HG02981 (cell line): ENCODE results near the gene DAW1.

Source experiments
- ATAC-seq: cut with Tn5 transposase; IDR thresholded peaks from one replicate; pipeline ENCODE4 v1.9.1; 2021; ENCODE audit warnings: mild to moderate bottlenecking, moderate library complexity; ENCODE audit not compliant: unreplicated experiment

Gene DAW1

DNA sequence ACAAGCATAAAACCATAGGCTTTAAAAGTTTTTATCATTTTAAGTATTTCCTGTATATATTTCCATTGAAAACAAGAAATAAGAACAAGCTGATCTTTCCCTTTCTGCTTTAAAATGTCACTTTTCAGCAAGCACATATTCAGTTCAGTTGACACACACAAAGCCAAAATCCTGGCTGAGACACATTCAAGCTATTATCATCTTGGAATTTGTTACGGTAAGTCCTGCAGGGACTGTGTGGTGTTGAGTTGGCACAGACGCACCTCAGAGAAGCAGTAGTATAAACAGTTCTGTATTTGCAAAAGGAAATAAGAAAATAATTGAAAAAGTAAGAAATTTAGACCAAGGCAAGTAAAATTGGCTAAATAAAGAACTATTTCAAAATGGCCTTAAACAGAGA, 10.4 kb upstream of the DAW1 start:
- no peak for ATAC-seq

DNA sequence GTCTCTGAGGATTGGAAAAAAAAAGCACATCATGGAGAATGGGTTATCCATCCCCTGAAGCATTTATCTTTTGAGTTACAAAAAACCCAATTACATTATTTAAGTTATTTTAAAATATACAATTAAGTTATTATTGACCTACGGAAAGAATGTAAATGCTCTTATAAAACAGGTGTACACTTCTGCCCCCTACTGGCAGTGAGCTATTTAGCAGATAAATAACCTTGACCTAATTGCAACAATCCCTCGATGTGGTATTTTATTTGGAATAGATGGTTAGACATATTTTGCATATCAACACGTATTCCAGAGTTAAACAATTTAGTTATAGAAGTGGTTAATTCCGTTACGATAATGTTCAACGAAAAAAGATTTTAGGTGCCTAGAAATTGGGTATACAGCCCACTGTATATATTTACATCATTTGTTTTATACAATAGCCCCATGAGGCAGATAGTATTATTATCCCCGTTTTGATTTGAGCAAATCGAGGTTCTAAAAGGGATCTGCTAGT, 9.1 kb upstream of the DAW1 start:
- ATAC-seq: no peak

DNA sequence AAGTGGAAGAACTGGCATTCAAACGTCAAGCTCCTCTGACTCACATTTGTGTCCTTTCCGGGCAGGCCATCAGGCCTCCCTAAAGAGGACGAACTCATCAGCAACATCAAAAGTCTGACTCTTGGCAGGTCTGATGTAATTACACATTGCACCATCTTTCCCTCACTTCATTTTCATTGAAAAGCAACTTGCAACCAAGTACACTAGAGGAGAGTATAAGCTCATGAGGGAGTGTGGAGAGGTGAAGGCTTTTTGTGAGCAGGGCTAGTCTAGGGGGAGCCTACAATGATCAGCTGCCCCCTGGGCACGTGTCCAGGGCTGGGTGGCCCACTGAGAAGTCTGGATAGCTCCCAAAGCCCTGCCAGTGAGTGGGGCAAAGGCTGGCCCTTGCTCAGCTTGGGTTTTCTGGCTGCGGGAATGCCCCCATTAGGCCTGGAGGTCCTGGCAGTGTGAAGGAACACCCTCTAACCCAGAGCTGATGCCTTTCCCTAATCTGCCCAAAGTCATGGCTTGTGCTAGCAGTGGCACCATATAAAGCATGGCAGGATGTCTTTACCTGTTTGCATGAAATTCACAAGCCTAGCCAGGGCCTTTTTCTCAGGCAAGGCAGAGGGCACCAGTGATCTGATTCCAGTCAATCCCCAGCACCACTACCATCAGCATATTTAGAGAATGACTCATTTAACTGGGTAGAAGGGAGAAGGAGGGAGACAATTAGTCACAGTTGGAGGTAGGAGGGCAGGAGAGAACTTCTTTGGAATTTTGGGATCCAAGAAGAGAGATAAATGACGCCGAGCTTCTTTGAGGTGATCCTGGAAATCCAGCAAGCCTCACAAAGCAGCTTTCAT, 8.5 kb upstream of the DAW1 start:
- no peak for ATAC-seq

DNA sequence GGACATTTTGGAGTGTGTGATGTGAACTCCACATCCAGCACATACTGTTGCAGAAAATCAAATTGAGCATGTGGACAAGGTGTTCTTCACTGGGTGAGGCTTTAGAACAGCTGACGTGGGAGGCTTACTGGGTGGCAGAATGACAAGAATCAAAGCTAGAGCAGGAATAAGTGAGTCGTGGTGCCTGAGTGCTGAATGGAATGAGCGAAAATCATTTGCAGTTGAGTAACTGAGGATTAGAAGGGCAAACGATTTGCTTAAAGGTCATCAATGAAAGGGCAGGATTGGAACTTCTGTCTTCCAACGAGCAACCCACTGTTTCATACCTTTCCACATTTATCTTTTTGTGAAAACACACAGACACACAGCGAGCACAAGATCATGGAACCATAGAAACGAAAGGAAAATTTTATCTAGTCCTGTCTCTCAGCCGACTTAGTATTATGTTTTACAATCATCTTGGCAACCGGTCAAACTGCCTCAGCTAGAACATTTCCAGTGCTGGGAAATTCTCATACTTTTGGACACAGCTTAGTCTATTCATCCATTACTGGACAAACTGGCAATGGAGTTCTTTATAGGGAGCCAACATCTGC, 7.2 kb upstream of the DAW1 start:
- no peak for ATAC-seq

DNA sequence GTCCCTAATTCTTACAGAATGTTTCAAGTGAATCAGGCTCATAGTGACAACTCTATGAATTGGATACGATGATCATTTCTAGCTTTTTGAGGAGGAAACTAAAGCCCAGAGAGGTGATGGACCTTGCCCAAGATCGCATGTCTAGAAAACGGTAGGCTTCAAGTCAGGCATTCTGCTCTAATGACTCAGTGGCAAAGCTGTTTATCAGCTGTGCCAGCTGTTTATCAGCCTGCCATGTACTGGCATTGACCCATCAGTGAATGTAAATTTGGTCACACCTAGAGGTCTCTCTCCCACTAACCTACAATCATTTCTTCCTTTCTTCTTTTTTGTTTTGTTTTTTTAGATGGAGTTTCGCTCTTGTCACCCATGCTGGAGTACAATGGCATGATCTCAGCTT, 6.1 kb upstream of the DAW1 start:
- no peak for ATAC-seq

DNA sequence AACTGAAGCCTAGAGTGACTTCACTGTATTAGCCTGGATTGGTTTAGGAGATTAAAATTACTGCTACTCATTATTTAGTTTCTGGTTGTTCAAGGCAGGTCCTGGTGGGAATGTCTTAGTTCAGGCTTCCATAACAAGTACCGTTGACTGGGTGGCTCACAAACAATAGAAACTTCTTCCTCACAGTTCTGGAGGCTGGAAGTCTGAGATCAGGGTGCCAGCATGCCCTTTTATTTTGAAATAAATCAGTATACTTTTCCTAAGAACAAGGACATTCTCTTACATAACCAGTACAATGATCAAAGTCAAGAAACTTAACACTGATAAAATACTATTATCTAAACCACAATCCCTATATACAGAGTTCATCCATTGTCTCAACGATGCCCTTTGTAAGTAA, 4.0 kb upstream of the DAW1 start:
- no peak for ATAC-seq

DNA sequence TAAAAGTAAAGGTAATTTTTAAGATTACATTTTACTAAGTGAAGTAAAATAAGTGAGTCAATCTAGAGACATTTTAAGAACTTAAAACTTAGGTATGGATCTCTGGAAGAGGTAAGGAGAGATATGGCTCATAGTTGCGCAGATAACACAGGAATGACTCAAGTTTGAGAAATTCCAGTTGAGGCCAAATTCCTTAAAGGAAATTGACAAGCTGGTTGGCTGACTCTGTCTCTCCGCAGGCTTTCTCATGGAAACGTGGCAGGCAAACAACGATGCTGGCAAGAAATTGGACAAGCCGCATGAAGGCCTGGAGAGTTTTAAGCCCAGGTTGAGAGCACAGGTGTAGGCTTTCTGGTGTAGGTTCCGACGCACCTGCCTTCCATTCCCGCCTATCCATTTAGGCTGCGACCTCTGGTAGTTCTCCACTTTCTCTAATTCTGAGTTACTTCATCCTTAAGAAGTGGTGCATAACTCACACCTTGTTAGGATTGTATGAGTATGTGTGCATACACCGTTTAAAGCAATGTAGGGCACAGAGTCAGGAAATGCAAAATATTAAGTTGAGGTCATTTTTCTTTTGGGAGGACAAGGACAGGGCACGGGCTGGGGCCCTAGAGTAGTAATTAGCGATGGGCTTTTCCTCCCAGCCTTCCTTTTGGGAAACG, 589 bp upstream of the DAW1 start:
- ATAC-seq: no peak

DNA sequence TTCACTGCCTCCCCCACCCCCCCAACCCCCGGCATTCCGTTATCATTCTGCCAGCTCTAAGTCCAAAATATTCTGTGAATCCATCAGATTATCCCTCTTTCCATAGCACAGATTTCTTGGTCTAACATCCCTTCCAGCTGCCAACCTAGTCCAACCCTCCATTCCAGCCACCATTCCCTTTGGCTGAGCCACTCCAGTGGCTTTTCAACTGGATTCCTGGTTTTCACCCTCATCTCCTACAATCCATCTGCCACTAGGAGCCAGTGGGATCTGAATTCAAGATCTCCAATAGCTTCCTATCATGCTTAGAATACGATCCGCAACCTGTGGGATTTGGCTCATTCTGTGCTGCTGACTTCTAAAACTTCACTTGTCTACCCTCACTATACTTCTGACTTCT, 1.2 kb downstream of the DAW1 start:
- no peak for ATAC-seq

DNA sequence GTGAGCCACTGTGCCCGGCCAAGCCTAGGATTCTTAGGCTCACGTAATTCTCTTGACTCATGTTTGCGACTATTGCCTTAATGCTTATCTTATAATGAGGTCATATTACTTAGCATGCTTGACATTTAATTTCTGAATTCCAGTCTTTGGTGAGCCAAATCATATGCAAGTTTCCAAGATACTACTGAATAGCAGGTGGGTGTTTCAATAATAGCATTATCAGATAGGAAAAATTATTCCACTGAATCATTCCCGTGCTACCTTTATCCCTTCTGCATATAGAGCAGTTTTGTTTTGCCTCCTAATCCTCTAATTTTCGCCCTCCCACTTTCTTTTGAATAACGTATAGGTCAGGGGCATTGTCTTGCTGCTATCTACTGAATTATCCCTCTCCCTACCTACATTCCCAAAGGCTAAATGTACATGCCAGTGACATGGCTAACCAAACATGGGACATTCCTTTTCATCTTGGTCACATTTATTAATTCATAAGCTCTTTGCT, 4.9 kb downstream of the DAW1 start:
- ATAC-seq: no peak

DNA sequence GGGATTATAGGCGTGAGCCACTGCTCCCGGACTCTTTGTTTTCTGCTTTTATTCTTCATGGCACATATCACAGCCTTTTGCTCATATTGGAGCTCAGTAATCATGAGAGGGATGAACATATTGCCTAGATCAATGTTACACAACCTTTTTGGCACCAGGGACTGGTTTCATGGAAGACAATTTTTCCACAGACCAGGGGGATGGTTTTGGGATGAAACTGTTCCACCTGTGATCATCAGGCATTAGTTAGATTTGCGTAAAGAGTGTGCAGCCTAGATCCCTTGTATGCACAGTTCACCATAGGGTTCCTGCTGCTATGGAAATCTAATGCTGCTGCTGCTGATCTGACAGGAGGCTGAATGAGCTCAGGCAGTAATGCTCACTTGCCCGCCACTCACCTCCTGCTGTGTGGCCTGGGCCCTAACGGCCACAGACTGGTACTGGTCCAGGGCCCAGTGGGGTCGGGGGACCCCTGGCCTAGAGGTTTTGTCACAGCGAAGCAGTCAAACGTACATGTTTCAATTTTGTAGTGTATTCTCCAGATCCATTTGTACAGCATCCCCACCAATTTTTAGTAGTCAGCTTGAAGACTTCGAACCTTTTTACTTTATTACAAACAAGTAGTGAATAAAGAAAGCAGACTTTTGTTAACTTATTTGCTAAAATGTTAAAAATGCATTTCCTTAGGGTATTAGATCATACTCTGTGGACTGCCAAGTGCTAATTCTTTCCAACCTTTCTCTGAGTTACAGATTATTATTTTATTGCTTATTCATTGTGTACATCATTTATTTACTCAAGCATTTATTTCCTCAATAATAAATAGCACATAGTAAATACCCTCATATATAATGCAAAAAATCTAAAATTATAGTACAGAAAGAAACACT, 6.2 kb downstream of the DAW1 start:
- no peak for ATAC-seq

DNA sequence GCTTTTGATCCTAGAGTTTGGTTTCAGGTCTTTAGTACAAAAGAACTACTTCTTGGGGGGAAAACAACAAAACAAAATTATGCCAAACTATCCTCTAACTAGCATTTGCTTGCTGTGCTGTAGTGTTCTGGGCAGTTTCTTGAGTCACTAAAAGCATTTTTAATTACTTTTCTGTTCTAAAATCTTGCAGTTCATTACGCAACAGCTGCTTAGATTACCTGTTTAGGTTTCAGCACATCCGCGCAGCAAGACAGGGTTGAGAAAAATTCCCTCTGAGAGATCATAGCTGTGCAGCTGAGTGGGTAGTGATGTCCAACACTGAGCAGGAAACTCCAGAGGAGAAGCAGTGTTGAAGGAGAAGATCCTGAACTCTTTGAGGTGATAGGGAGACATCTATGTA, 9.0 kb downstream of the DAW1 start:
- no peak for ATAC-seq

DNA sequence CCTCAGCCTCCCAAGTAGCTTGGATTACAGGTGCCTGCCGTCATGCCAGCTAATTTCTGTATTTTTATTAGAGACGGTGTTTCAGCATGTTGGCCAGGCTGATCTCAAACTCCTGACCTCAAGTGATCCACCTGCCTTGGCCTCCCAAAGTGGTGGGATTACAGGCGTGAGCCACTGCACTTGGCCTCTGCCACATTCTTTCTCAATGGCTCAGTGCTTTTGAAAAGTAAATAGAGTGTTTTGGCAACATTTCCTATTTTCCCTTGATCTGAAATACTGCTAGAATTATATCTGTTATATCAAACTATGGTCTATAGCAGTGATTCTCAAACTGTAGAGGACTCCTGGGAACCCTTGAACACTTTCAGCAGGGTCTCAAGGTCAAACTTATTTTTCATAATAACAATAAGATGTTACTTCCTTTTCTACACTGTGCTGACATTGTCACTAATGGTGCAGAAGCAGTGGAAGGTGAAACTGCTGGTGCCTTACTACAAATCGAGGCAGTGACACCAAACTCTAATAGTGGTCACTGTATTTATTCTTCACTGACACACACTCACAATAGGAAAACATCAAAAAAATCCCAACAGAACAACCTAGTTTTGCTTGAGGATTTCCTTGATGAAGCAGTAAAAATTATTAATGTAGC, 10.6 kb downstream of the DAW1 start:
- peak; percentile 45 for ATAC-seq

DNA sequence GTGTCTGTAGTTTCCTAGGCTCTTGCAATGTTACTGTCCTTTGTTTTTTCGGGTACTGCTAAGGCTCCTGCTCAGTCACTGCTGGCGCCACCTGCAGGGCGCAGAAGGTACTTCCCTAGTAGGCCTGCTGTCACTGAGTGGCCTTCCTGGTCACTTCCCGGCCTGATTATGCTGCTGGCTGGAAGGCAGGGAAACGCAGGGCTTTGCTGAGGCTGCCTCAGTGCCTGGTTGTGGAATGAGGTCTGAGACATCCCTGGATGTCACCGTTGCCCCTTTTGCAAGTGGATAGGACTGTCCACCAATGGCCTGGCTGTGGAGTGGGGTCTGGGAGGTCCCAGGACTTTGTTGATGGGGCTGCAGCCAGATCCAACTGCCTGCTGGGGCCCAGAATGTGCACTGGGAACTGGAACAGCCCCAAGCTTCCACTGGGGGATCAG, 13.1 kb downstream of the DAW1 start:
- peak; percentile 89 for ATAC-seq

DNA sequence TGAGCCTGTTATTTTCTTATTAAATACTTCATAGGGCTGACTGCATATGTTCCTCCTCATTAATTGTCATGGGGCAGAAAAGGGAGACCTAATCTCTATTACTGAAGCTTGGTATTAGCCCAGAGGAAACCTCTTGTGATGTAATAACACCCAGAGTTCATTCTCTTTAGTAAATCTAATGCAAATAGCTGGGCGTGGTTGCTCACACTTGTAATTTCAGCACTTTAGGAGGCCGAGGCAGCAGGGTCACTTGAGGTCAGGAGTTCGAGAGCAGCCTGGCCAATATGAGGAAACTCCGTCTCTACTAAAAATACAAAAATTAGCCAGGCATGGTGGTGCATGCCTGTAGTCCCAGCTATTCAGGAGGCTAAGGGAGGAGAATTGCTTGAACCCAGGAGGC, 14.7 kb downstream of the DAW1 start:
- no peak for ATAC-seq

DNA sequence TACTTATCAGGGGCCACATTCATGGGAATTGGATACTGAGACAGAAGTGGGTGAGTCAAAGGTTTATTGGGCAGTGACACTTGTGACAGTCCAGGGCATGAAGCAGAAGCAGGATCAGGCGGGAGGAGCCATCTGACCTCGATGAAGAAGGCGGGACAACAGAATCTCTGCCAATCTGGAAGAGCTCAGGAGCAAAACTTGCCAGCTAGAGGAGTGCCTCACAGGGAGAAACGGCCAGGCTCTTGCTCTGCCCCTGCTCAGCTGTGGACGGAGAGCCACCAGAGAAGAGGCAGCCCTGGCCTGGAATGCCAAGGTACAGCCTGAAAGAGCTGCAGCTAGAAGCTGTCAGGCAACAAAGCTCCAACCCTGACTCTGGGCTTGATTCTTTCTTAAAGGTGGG, 16.9 kb downstream of the DAW1 start:
- no peak for ATAC-seq

DNA sequence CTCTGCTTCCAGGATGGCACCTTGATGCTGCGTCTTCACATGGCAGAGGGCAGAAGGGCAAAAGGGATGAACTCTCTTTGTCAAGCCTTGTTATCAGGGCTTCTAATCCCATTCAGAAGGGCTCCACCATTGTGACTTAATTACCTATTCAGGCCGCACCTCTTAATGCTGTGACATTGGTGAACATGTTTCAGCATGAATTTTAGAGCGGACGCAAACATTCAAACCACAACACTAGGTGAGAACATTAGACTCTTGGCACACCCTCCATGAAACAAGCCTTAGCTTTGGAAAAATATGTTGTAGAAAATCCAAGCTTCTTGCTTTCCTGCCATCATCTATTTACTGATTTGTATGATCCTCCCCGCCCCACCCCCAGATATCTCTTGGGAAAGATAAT, 17.9 kb downstream of the DAW1 start:
- no peak for ATAC-seq

DNA sequence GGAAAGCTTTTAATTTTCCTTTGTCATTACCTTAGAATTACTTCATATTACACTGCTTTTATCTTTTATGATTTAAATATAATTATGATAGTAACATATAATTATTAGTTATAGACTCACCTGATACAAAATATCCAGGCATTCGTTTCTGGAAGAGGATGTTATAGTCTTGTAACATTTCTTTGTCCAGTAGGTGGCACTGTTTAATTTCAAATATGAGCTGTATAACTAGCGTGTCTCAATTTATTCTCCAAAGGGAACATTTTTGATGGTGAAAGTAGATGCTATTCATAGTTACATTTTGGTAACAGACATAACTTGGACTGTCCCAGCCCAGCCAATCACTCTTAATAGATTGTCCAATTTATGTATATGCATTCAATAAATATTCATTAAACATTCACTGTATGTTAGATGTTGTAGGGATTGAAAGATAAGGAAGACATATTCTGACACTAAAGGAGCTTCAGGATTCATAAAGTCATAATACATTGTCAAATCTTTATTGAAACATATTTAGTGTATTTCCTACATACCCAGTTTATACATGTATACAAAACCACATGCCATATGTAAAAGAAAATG, 19.2 kb downstream of the DAW1 start:
- ATAC-seq: peak; percentile 75

DNA sequence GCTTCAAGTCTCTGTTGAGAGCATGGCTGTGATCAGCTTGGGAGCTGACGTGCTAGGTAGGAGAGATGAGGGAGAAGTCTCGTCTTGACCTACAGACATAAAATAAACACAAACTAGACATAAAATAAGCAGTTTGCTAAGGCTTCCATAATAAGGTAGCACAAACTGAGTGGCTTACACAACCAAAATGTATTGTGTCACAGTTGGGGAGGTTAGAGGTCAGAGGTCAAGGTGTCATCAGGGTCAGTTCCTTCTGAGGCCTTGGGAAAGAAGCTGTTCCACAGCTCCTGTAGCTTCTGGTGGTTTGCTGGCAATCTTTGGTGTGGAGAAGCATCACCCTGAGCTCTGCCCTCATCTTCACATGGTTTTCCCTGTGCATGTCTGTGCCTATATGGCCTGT, 20.2 kb downstream of the DAW1 start:
- no peak for ATAC-seq

DNA sequence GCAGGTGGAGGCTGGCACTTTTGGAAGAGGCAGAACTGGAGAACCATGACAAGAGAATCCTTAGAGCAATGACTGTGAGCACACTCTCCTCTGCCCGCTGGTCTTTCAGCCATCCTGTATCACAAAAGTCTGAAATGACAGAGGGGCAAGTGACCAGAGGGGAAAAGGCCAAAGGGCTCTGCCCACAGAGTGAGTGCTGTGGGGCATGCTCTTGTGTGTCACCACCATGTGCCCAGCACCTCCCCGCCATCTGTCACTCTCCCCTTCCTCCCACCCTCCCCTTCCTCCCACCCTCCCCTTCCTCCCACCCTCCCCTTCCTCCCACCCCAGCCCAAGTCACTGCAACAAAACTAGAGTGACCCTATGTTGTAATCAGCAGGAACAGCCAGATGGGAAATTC, 31.9 kb downstream of the DAW1 start:
- no peak for ATAC-seq

DNA sequence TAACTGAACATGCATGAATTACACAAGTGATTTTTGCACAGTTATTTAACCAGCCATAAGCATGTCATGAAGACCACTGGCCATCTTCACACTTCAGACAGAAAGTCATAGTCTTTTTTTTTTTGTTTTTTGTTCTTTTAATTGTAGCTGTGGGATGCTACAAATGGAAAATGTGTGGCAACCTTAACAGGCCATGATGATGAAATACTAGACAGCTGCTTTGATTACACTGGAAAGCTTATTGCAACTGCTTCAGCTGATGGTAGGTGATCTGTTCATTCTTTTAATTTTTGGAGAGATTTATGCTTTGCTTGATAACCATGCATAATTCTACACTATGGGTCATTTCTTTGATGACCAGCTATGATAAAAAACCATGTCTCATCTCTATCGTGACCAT, 35.6 kb downstream of the DAW1 start:
- no peak for ATAC-seq
